Measurements from ENCODE around the gene TNMD.
A peak's percentile ranks its signal among the peaks of the same experiment; 100 is the strongest.
"Not testable (repeated sequence)": the region's sequence is repeated elsewhere in the genome, so short reads cannot be mapped to it uniquely, and the experiment has no call there.

Gene TNMD

GRCh38 chrX:100584611-100585010 lies at the start of gene TNMD:
TNMD (plus strand) TSS chrX:100584936; CDS start chrX:100585019, 83 bp downstream.
- Histone ChIP-seq H3K4me3 (no peak within 1 kb of the TSS), H3K4me1 (no peaks in the 10 kb centered on the region), H3K9me3 (no peaks in the 10 kb centered on the region), H3K27ac (no peak within 1 kb of the TSS), H3K27me3 (no peaks in the 10 kb centered on the region), H3K36me3 (no peaks in the 10 kb centered on the region)
- intact Hi-C loops (cut with DNase I; ENCODE audit: low total_unique reads): no loop called here
- TF ChIP-seq CTCF (IDR thresholded peaks at IDR 0.05): no peak
- DNase-seq: no peak

GRCh38 chrX:100565534-100565933 lies 19.2 kb upstream of the TNMD start:
- H3K4me3 ChIP-seq; H3K27ac ChIP-seq; H3K27me3 ChIP-seq; DNase-seq; H3K9me3 ChIP-seq; intact Hi-C loops (cut with DNase I; ENCODE audit: low total_unique reads); H3K4me1 ChIP-seq; H3K36me3 ChIP-seq: not testable (repeated sequence)

- Histone ChIP-seq H3K4me3 (no peak overlapping the region), H3K27me3 (no peaks in the 10 kb centered on the region), H3K9me3 (no peaks in the 10 kb centered on the region), H3K36me3 (no peaks in the 10 kb centered on the region), H3K27ac (no peak overlapping the region), H3K4me1 (no peaks in the 10 kb centered on the region)
- DNase-seq: no peak
- TF ChIP-seq CTCF (IDR thresholded peaks at IDR 0.05): no peak
- intact Hi-C loops (cut with DNase I; ENCODE audit: low total_unique reads): no loop called here
Measured at GRCh38 chrX:100586747-100587146, 2.0 kb downstream of the TNMD start.

GRCh38 chrX:100587861-100588260 lies 3.1 kb downstream of the TNMD start:
- Histone ChIP-seq H3K36me3 (no peaks in the 10 kb centered on the region), H3K9me3 (no peaks in the 10 kb centered on the region), H3K4me1 (no peaks in the 10 kb centered on the region), H3K27me3 (no peaks in the 10 kb centered on the region), H3K4me3 (no peak overlapping the region), H3K27ac (no peak overlapping the region)
- no peak for TF ChIP-seq CTCF (IDR thresholded peaks at IDR 0.05)
- no peak for DNase-seq
- intact Hi-C loops (cut with DNase I; ENCODE audit: low total_unique reads): no loop called here

- Histone ChIP-seq H3K36me3 (no peaks in the 10 kb centered on the region), H3K27me3 (no peaks in the 10 kb centered on the region), H3K9me3 (no peaks in the 10 kb centered on the region), H3K4me3 (no peak overlapping the region), H3K4me1 (no peaks in the 10 kb centered on the region), H3K27ac (no peak overlapping the region)
- DNase-seq: peak in 1 of 2 donors; percentile 20
- no peak for TF ChIP-seq CTCF (IDR thresholded peaks at IDR 0.05)
- intact Hi-C loops (cut with DNase I; ENCODE audit: low total_unique reads): no loop called here
Measured at GRCh38 chrX:100591256-100592051, 6.7 kb downstream of the TNMD start.

GRCh38 chrX:100593126-100593525 lies 8.4 kb downstream of the TNMD start:
- no peak for DNase-seq
- H3K27ac ChIP-seq: no peak overlapping the region
- H3K4me1 ChIP-seq: no peaks in the 10 kb centered on the region
- H3K27me3 ChIP-seq: no peaks in the 10 kb centered on the region
- no peak for TF ChIP-seq CTCF (IDR thresholded peaks at IDR 0.05)
- intact Hi-C loops (cut with DNase I; ENCODE audit: low total_unique reads): no loop called here
- no peak overlapping the region for H3K4me3 ChIP-seq
- H3K9me3 ChIP-seq: no peaks in the 10 kb centered on the region
- H3K36me3 ChIP-seq: no peaks in the 10 kb centered on the region

Measured in tibial artery (tissue), 4 donors.